ENCODE measurements around the gene NUDT12. TPM values are rescaled to one million over a fixed set of nuclear protein-coding genes. Genes with fewer than 3 reads are reported as not detected.

NUDT12 gene
- total RNA-seq, 2 experiments from 2014 or later = 0.06 TPM; not detected in 1

DNA sequence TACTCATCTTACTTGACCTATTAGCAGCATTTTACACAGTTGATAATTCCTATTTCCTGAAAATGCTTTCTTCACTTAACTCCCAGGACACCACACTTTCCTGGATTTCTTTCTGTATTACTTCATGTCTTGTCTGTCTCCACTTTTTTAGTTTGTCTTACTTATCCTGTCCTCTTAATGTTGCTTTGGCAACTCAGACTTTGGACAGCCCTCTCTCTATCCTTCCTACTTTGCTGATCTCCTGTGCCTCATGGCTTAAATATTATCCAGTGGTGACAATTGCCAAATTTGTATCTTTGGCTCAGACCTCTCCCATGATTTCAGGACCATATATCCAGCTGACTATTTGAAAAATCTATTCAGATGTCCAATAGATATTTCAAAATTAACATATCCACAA lies 39.8 kb upstream of the NUDT12 start:
- BruUV-seq (replicated peaks) = no TSS peak
- POLR2A ChIA-PET = no interaction called here
- no peaks in the 10 kb centered on the region for H3K36me3 ChIP-seq (ENCODE audit: insufficient read depth, low read length)
- H2AFZ ChIP-seq (ENCODE audit: low read length) = no peak overlapping the region
- intact Hi-C loops (cut with micrococcal nuclease; ENCODE audit: unreplicated experiment) = no loop called here
- CTCF ChIA-PET (ENCODE audit: unreplicated experiment) = no interaction called here
- no peak for TF ChIP-seq EZH2phosphoT487 (IDR thresholded peaks at IDR 0.05; ENCODE audit: borderline replicate concordance, low read depth, low read length)
- TF ChIP-seq, protein P1, sequence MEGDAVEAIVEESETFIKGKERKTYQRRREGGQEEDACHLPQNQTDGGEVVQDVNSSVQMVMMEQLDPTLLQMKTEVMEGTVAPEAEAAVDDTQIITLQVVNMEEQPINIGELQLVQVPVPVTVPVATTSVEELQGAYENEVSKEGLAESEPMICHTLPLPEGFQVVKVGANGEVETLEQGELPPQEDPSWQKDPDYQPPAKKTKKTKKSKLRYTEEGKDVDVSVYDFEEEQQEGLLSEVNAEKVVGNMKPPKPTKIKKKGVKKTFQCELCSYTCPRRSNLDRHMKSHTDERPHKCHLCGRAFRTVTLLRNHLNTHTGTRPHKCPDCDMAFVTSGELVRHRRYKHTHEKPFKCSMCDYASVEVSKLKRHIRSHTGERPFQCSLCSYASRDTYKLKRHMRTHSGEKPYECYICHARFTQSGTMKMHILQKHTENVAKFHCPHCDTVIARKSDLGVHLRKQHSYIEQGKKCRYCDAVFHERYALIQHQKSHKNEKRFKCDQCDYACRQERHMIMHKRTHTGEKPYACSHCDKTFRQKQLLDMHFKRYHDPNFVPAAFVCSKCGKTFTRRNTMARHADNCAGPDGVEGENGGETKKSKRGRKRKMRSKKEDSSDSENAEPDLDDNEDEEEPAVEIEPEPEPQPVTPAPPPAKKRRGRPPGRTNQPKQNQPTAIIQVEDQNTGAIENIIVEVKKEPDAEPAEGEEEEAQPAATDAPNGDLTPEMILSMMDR (conservative IDR thresholded peaks at IDR 0.05; ENCODE audit: low read length) = no peak
- no peaks in the 10 kb centered on the region for H3K4me1 ChIP-seq (ENCODE audit: insufficient read depth, low read length, poor library complexity, severe bottlenecking)
- DNase-seq (ENCODE audit: low spot score) = no peak
- no peak overlapping the region for H3K4me3 ChIP-seq (ENCODE audit: low read depth, low read length, poor library complexity, severe bottlenecking)
- H3K4me2 ChIP-seq (ENCODE audit: low read length) = no peak overlapping the region
- H3K9me3 ChIP-seq (ENCODE audit: low read length) = no peaks in the 10 kb centered on the region
- no peaks in the 10 kb centered on the region for H3K79me2 ChIP-seq (ENCODE audit: insufficient read depth, low read depth, low read length)
- H3K9me2 ChIP-seq (ENCODE audit: insufficient read depth, low read length) = no peaks in the 10 kb centered on the region
- H4K20me1 ChIP-seq (ENCODE audit: insufficient read depth, low read length) = no peaks in the 10 kb centered on the region
- no peak overlapping the region for H3K27ac ChIP-seq (ENCODE audit: low read depth, low read length, poor library complexity, severe bottlenecking)

DNA sequence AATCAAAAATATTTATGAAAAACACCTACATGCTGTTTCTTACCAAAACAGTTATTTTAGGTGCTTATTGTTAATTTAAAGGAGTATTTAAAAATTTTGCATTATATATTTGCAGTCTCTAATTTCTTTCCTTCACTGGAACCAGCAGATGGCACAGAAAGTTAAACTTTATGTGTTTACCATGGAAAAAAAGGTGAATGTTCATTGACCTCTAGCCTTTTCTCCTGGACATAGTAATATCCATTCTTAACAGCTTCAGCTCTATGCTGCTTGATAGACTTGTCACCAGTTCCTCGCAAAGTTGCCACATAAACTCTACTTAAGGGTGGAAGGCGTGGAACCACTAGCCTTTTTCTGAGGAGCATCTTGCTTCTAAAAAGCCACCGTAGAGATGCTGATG lies 38.7 kb upstream of the NUDT12 start:
- ChIA-PET CTCF (ENCODE audit: unreplicated experiment) (no interaction called here), POLR2A (no interaction called here)
- Histone ChIP-seq H3K79me2 (ENCODE audit: insufficient read depth, low read depth, low read length) (no peaks in the 10 kb centered on the region), H3K4me1 (ENCODE audit: insufficient read depth, low read length, poor library complexity, severe bottlenecking) (no peaks in the 10 kb centered on the region), H3K27ac (ENCODE audit: low read depth, low read length, poor library complexity, severe bottlenecking) (no peak overlapping the region), H3K4me2 (ENCODE audit: low read length) (no peak overlapping the region), H3K9me2 (ENCODE audit: insufficient read depth, low read length) (no peaks in the 10 kb centered on the region), H4K20me1 (ENCODE audit: insufficient read depth, low read length) (no peaks in the 10 kb centered on the region), H3K4me3 (ENCODE audit: low read depth, low read length, poor library complexity, severe bottlenecking) (no peak overlapping the region), H3K36me3 (ENCODE audit: insufficient read depth, low read length) (no peaks in the 10 kb centered on the region), H2AFZ (ENCODE audit: low read length) (no peak overlapping the region), H3K9me3 (ENCODE audit: low read length) (no peaks in the 10 kb centered on the region)
- intact Hi-C loops (cut with micrococcal nuclease; ENCODE audit: unreplicated experiment) = no loop called here
- TF ChIP-seq EZH2phosphoT487 (IDR thresholded peaks at IDR 0.05; ENCODE audit: borderline replicate concordance, low read depth, low read length) = no peak
- TF ChIP-seq, protein P1 (conservative IDR thresholded peaks at IDR 0.05; ENCODE audit: low read length) = no peak
- DNase-seq (ENCODE audit: low spot score) = no peak
- no TSS peak for BruUV-seq (replicated peaks)

DNA sequence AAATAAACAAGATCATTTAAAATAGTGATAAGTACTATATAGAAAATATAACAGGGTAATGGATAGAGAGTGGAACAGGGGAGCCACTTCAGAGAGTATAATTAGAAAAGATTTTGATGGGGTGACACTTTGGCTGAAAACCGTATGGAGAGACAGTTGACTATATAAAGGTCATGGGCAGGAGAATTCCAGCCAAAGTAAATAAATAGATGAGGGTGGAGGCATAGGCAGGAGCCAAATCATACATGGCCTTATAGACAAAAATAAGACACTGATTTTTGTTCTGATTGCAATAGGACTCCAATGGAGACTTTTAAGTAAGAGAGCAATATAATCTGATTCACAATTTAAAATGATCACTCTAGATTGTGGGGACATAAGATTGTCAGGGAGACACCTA lies 37.5 kb upstream of the NUDT12 start:
- Histone ChIP-seq H3K9me2 (ENCODE audit: insufficient read depth, low read length) (no peaks in the 10 kb centered on the region), H4K20me1 (ENCODE audit: insufficient read depth, low read length) (no peaks in the 10 kb centered on the region), H3K27ac (ENCODE audit: low read depth, low read length, poor library complexity, severe bottlenecking) (no peak overlapping the region), H3K36me3 (ENCODE audit: insufficient read depth, low read length) (no peaks in the 10 kb centered on the region), H3K4me2 (ENCODE audit: low read length) (no peak overlapping the region), H3K9me3 (ENCODE audit: low read length) (no peaks in the 10 kb centered on the region), H2AFZ (ENCODE audit: low read length) (no peak overlapping the region), H3K4me1 (ENCODE audit: insufficient read depth, low read length, poor library complexity, severe bottlenecking) (no peaks in the 10 kb centered on the region), H3K79me2 (ENCODE audit: insufficient read depth, low read depth, low read length) (no peaks in the 10 kb centered on the region), H3K4me3 (ENCODE audit: low read depth, low read length, poor library complexity, severe bottlenecking) (no peak overlapping the region)
- POLR2A ChIA-PET = no interaction called here
- no peak for TF ChIP-seq EZH2phosphoT487 (IDR thresholded peaks at IDR 0.05; ENCODE audit: borderline replicate concordance, low read depth, low read length)
- TF ChIP-seq, protein P1 (conservative IDR thresholded peaks at IDR 0.05; ENCODE audit: low read length) = no peak
- CTCF ChIA-PET (ENCODE audit: unreplicated experiment) = no interaction called here
- no TSS peak for BruUV-seq (replicated peaks)
- intact Hi-C loops (cut with micrococcal nuclease; ENCODE audit: unreplicated experiment) = no loop called here
- no peak for DNase-seq (ENCODE audit: low spot score)
